Sigmoid colon (tissue), 4 donors: ENCODE measurements around the gene GRM8.

ENCODE experiments used
- CTCF ChIP-seq, 4 experiments: fragments of 450-650 bp in 3 of 4; fragments of 200-600 bp in 1 of 4; IDR thresholded peaks; one replicate each; pipeline ENCODE4 v1.5.1; 2016 to 2019; ENCODE audit warnings: antibody characterized with exemption in 4 of 4, mild to moderate bottlenecking in 3 of 4, moderate library complexity in 2 of 4
- POLR2A ChIP-seq, 2 donors: fragments of 450-650 bp; IDR thresholded peaks; one replicate each; pipeline ENCODE4 v1.6.1; 2016; ENCODE audit warnings: antibody characterized with exemption in 2 of 2, mild to moderate bottlenecking in 2 of 2, moderate library complexity in 2 of 2
- POLR2AphosphoS5 ChIP-seq, 4 donors: sonication (generic); formaldehyde crosslinking; IDR thresholded peaks; one replicate each; pipeline ENCODE4 v1.6.1; 2017; ENCODE audit warnings: antibody characterized with exemption in 4 of 4

DNA sequence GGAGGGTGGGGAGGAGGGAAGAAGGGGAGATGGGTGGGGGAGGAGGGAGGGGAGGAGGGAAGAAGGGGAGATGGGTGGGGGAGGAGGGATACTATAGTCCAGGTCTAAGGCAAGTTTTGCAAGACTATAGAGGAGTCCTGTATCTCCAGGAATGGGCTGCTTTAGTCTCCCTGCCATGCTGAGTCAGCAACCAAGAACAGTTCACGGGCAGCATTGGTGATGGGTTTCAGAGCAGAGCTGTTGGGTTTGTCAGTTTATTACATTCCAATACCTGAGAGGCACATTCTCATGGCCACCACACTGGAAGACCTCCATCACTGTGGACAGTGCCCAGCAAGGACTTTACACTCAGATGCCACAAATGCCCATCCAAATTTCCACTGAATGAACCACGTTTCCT lies 212.7 kb downstream of the GRM8 start:
- TF ChIP-seq CTCF (IDR thresholded peaks at IDR 0.05) (no peak), POLR2AphosphoS5 (IDR thresholded peaks at IDR 0.05) (no peak), POLR2A (IDR thresholded peaks at IDR 0.05) (no peak)
